Stimulated activated naive CD4-positive, alpha-beta T cell (primary cell): Measurements from ENCODE around the gene OTUD5.

Source experiments
- DNase-seq, 6 experiments: peaks; one replicate each; lab custom pipeline; 2025; lab: John Stamatoyannopoulos, UW

The OTUD5 gene

DNA sequence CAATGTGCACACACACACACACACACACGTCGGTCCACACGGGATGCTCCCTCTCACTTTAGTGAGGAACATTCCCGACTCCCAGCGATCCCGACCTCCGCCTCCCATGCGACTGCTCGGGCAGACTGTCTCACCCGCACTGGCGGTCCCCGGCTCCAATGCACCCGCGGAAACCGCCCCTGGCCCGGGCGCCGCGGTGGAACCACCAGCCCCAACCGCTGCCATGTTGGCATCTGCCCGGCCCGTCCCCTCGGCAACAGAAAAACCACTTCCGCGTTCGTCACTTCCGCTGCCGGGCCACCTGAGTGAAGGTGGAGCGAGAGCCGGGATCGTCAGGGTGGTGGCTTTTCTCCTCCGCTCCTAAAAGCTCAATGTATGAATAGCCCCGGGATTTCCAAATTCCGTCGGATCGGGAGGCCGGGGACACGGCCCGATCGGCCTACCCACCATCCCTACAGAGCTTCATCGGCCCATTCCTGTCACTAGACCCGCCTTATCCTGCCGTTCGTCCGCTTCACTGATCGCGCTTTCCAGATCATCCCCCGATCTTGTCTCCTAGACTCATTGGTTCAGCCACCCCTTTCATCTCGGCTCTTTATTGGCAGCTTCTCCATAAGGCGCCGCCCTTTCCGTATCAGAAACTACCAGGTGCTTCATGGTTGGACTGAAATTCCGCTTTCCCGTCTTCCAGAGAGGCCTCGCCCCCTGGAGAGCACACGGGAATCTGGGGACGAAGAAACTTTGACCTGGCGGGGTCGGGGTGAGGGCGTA lies 45.8 kb downstream of the OTUD5 start, which contains the start of gene SLC35A2:
TSS of gene SLC35A2 (minus strand) at position 235 of the 771 bp plus-strand sequence. CDS start at position 225, 10 bp downstream.
- DNase-seq: peak; percentile 76 to 91 (median 84)

DNA sequence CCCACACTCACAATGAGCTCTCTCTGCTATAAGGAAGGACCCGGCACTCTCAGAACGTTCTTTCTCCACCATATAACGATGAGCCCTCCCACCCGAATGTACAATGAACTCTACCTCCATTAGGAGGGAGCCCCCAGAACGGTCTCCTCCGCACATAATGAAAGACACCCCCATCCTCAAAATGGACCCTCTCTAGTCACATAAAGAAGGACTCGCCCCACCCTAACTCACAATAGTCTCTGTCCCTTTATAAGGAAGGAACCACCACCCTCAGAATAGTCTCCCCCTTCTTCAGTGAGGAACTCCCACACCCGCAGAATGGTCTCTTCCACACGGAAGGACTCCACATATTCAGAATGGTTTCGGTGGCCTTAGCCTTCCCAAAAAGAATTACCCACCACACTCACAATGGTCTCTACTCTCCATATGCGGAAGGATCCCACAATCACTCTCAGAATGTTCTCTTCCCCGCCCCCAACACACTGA lies 46.4 kb downstream of the OTUD5 start:
- DNase-seq: no peak

DNA sequence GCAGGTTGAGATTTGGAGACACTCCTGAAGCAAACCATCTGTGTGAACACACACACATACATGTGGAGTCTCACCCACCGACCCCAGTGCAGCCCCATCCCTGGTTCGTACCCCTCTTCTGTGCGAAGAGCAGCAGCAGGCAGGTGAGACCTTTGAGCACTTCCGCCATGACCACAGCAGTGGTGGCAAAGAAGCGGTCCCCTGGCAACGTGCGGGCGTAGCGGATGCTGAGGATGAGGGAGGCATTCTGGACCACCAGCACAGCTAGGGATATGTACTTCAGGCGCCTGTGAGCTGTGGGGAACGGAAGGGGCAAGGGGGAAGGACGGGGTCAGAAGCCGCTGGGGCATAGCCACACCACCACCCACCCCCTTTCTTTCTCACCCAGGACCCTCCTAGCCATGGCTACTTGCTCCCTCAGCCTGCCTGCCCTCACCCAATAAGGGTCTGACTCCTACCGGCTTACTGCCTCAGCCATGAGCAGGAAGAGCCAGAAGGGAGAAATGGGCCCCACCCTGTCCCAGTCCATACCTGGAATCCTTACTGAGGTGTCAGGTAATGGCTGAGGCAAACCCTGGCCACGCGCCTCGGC lies 47.6 kb downstream of the OTUD5 start:
- no peak for DNase-seq

DNA sequence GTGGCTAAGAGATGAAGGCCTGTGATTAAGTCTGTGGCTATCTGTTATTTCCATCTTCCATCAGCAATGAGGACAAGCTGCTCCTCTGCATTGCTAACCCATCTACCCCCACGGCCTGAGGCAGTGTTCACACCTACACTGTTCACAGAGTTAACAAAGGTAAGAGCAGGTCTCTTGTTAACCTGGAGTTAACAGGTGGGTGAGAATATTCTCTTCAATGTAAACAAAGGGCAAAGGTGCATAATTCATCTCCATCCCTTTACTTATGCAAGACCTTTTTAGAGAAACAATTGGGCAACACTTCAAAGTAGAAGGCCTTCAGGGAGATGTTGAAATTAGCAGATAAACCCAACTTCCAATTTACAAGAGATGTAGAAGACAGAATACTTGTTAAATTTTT lies 48.8 kb downstream of the OTUD5 start:
- DNase-seq: no peak

DNA sequence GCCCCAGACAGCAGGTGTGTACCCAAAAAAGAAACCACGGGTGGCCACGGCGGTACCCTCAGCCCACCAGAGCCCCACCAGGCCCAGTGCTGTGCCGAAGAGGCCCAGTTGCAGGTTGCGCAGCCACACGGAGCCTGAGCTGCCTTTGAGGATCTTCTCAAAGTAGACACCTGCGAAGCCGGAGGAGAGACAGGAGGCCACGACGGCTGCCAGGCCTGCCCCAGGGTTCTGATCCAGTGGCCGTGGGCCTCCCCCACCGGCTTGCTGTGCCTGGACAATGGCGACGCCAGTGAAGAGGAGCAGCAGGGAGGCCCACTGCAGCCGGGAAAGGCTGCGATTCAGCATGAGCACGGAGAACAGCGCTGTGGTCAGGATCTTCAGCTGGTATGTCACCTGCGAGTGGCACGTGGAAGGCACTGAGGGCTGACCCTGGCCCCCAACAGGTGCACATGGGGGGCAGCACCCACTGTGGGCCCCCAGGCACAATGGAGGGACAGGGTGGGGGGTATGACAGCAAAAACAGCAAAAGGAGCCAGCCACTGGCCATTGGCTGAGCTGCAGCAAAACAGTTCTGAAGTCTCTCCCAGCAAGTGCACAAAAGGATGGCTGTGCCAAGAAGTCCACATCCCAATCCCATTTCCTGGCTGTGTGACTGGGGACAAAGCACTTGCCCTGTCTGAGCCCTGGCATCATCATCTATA lies 52.2 kb downstream of the OTUD5 start:
- DNase-seq: no peak

DNA sequence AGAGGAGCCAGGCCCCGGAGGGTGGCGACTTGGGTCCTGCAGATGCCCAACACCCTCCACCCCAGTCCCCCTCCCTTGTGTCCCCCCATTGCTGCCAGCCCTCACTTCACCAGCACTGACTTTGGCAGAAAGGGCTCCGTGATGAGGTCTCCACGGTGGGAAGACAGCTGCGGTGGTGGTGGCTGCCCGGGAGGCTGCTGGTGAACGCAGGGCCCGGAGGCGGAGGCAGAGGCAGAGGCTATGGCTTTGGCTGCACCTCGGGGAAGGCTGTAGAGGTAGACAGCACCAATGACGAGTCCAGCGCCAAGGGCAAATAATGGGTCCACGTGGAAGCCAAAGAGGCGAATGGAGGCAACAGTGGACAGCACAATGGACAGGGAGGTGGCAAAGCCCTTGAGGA lies 52.8 kb downstream of the OTUD5 start:
- DNase-seq: no peak

DNA sequence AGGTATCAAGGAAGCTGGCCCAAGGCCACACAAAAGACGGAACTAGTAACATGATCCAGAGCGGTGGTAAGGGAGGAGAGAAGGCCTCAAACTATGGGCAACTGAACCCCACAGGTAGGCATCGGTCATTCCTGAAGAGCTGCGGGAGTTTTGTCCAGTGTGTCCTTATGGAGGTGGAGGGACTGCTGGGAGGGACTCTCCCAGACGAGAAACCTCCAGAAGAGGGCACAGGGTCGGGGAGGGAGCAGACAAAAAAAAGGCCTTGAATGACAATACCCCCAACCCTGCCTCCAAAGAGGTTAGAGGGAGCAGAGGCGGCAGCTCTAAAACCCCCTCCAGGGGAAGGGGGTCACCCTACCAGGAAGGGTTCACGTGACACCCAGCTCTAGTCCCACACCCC lies 53.2 kb downstream of the OTUD5 start:
- DNase-seq: no peak

DNA sequence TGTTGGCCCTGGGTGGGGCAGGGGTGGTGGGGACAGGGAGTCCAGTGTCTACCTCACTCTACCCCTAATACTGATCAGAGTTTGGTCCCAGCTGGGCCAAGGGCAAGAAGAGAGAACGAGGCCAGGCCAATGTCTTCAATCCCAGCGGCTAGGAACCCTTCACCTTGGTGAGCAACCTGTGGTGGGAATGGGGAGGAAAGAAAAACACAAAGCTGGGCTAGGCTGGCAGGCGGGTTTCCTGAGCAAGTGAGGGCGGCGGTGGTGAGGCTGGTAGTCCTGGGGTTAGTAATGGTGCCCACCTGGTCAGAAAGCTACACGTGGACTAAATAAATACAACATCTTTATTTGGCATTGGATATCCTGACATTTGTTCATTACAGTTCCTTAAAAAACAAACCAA lies 54.1 kb downstream of the OTUD5 start:
- DNase-seq: no peak

DNA sequence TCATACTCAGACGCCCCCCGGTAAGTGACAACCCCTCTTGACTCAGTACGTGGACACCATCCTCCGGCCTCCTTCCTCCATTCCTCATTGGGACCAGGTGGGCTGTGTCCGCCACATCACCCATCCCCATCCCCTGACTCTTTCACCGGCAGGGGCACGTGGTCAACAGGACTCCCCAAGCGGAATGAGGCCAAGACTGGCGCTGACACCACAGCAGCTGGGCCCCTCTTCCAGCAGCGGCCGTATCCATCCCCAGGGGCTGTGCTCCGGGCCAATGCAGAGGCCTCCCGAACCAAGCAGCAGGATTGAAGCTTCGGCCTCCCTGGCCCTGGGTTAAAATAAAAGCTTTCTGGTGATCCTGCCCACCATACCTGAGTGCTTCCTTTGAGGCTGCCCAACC lies 54.6 kb downstream of the OTUD5 start:
- DNase-seq: no peak

DNA sequence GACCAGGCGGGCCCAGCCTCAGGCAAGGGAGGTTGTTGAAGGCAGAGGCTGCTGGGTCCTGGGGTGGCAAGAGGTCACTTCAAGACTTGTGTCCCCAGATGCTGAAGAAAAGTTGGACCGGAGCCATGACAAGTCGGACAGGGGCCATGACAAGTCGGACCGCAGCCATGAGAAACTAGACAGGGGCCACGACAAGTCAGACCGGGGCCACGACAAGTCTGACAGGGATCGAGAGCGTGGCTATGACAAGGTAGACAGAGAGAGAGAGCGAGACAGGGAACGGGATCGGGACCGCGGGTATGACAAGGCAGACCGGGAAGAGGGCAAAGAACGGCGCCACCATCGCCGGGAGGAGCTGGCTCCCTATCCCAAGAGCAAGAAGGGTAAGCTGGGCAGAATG lies 55.3 kb downstream of the OTUD5 start:
- DNase-seq: no peak

DNA sequence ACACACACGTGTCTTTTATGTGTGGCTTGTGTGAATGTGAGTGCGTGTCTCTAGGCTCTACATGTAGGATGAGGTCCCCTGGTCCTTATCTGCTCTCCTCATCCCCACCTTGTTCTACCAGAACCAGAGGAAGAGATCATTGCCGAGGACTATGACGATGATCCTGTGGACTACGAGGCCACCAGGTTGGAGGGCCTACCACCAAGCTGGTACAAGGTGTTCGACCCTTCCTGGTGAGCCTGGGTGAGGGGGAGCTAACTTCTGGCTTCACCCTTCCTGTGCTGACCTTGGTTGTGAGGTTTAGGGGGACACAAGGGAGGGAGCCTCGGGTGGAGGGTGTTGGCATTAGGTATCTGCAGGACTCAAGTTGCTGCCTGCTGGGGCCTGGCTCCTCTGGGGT lies 56.3 kb downstream of the OTUD5 start:
- no peak for DNase-seq

DNA sequence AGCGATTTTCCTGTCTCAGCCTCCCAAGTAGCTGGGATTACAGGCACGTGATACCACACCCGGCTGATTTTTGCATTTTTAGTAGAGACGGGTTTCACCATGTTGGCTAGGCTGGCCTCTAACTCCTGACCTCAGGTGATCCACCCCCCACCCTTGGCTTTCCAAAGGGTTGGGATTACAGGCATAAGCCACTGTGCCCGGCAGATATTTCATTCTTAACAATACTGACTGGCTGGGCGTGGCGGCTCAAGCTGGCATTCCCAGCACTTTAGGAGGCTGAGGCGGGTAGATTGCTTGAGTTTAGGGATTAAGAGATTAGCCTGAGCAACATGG lies 58.4 kb downstream of the OTUD5 start:
- DNase-seq: no peak

DNA sequence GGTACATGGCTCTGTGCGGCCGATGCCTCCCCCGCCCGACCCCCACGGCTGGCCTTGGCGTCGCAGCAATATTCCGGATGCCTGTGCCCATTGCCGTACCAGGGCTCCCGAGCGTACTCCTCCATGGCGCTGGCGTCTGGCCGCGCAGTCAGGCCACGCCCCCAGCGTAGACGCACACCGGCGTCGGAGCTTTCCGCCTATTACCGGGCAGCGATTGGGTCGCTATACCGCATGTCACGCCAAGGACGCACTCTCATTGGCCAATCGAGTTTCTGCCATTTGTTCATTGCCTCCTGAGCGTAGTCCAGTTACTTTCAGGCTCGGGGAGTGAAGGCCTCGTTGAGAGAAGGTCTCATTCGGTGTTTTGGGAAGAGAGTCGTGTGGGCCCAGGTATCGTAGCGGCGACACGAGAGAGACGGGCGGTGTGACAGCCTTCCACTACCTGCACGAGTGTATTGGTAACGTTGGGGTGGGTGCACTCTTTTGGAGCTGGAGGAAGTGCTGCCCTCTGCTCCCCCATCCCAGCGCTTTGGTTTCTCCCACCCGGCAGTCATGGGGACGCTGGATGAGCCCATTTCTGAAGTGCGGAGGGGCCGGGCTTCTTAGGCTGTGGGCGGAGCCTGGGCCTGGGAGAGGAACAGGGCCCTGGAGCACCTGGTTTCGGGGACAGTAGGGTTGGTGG lies 59.6 kb downstream of the OTUD5 start, which contains the start of the genes PQBP1 and TIMM17B:
TSS of gene PQBP1 (plus strand) at position 306 of the 682 bp plus-strand sequence. CDS start 580 bp downstream, outside the sequence.
TSS of gene TIMM17B (minus strand) at position 144 of the 682 bp plus-strand sequence. CDS start at position 125, 19 bp downstream.
- DNase-seq: peak; percentile 84 to 96 (median 90)

DNA sequence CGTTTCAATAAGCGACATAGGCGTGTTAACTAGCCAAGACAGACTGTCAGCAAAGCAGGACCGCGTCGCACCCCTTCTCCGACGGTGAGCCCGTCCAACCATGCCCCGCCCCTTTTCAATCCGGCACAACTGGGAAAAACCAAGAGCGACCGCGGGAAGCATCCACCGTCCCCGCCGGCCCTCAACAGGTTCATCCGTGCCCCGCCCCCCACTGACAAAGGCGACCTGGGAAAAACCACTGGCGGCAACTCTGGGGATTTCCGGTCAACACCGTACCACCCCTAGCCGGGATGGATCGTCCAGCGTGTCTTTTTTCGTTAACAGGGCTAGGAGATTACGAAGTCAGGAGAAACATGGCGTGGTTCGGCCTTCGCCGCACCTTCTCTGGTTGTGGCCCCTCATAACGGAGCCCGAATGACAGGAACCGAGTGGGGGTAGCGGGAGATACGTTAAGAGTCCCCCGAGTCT lies 60.2 kb downstream of the OTUD5 start:
- DNase-seq: peak; percentile 37 to 65 (median 56)

DNA sequence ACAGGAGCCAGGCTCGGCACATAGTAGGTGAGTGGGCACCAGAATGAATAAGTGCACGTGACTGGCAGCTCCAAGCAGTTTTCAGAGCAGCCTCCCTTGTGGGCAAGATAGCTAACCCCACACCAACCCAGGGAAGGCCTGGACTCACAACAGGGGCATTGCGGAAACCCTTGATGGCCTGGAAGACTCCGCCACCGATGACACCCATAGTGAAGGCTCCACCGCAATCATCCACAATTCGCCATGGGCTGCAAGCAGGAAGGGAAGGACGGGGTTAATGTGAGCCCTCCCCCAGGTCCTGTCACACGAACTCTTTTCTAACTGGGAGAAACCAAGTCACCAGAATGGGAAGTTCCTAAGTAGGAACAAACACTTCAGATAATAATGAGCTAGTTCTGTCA lies 60.8 kb downstream of the OTUD5 start:
- no peak for DNase-seq

DNA sequence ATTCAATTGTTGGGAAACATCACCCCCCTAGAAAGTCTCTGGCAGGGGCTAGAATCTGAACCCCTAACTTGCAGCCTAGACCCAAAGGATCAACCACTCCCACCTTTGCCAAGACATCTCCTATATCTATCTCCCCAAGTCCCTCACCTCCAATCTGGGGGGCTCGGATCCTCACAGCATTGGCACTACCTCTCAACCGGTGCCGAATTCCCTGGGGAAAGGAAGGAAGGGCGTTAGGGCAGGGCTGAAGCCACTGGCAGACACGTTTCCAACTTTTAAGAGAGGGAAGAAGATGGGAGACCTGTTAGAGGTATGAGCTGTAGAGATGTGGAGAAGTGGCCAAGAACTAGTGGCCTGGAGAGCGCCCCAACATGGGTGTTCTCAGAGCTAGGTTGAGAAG lies 62.5 kb downstream of the OTUD5 start:
- no peak for DNase-seq

DNA sequence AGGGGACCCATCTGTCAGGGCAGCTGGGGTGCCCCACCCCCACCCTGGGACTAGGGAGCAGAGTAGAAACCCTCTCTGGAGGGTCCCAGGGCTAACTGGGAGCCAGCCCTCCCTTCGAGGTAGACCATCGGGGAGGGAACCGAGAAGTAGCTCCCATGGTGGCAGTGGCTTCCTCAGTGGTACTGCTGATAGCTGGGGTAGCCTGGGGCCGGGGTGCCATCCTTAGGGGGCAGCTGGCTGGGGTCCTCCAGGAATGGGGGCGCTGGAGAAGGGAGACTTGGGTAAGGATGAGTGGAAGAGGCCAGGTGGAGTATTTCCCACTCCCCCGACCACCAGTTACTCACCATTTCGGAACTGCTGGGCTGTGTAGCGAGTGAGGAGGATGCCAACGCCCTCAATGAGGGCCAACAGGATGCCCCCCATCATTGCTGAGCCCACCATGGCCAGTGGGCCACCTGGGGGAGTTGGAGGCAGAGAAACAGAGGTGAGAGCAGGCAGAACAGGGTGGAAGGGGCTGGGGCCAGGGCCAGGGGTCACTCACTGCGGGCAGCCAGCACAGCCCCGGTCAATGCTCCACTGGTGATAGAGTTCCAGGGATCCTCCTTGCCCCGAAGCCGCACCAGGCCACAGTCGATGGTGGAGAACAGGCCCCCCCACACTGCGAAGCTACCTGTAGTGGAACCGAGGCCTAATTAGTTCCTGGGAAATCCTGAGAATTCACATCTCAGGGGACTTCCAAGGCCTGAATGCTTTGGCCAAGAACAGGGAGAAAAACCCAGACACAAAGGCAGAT lies 63.7 kb downstream of the OTUD5 start:
- no peak for DNase-seq

DNA sequence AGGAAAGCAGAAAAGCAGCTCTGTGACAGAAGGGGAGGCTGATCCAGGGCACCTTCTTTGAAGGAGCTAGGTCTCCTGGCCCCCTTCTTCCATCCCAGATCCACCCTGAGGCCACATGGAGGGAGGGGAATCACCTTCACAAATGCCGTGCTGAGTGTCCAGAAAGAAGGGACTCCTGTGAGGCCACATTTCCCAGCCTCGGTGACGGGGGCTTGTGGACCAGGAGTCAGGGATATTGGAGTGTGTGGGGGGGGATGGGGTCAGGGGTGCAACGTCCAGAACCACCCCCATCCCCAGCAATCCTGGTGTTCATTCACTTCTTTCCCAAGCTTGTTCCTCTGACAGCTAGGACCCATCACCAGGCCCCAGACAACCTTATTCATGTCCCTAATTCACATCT lies 64.5 kb downstream of the OTUD5 start:
- no peak for DNase-seq

DNA sequence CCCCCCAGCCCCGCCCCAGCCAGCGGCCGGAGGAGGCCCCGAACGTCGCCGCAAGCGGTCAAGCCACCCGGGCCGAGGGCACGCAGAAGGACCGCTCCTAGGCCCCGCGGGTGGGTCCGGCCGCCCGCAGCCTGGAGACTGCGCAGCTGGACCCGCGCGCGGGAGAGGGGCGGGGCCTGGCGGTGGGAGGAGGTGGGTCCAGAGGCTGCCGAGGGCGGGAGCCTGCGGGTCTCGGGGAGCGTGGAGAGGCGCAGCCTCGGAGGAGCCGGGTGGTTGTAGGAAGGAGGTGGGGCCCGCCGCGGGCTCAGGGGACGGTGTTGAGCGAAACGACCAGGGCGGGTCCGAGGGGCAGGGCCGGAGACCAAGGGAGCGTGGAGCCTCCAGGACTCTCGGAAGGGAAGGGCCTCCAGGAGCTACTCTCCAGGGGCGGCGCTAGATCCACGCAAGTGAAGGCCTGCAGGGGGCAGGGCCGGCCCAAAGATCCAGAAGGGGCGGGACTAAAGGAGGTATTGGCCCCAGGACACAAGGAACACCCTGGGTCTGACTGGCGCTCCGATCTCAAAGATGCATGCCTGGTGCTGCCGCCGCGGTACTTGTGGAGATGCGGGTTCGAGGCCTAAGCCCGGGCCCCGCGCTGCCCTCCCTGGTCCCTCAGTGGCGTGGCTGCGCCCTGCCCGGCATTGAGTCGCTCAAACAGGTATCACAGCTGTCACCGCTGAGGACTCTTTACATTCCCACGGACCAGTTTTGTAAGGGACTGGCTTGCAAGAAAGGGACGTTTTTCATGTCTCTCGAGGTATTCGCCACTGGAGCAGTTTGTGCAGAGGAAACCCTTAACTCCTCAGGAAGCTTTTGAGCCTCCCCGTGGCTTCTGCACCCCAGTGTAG lies 65.8 kb downstream of the OTUD5 start:
- peak; percentile 63 to 80 (median 74) for DNase-seq

DNA sequence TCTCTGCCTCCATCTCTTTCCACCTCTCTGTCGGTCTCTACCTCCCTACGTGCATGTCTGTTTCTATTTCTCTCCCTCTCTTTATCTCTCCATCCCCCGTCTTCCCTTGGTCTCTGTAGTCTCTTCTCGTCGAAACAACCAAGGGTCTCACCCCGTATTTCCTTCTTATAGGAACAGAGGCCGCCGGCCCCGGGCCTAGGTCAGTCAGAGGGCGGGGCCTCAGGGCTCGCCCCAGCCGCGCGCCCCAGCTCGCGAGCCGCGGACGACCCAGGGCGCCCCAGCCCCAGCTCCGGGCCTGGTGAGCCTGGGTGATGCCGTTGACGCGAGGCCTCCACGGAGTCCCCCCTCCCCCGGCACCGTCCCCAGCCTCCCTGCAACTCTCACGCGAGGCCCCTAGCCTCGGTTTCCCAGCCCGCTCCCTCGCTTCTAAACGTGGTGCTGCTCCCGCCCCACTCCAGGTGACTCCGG lies 66.4 kb downstream of the OTUD5 start:
- peak in 3 of 6 experiments; percentile 36 to 40 (median 36) for DNase-seq
